UCSD-AML1 (cell line): ENCODE data around the gene LIPT1.
"Not testable (repeated sequence)": the region's sequence is repeated elsewhere in the genome, so short reads cannot be mapped to it uniquely, and the experiment has no call there.

Source experiments
- DNase-seq: peaks from one replicate; lab custom pipeline; 2025; ENCODE audit not compliant: unreplicated experiment; lab: John Stamatoyannopoulos, UW

LIPT1 gene

DNA sequence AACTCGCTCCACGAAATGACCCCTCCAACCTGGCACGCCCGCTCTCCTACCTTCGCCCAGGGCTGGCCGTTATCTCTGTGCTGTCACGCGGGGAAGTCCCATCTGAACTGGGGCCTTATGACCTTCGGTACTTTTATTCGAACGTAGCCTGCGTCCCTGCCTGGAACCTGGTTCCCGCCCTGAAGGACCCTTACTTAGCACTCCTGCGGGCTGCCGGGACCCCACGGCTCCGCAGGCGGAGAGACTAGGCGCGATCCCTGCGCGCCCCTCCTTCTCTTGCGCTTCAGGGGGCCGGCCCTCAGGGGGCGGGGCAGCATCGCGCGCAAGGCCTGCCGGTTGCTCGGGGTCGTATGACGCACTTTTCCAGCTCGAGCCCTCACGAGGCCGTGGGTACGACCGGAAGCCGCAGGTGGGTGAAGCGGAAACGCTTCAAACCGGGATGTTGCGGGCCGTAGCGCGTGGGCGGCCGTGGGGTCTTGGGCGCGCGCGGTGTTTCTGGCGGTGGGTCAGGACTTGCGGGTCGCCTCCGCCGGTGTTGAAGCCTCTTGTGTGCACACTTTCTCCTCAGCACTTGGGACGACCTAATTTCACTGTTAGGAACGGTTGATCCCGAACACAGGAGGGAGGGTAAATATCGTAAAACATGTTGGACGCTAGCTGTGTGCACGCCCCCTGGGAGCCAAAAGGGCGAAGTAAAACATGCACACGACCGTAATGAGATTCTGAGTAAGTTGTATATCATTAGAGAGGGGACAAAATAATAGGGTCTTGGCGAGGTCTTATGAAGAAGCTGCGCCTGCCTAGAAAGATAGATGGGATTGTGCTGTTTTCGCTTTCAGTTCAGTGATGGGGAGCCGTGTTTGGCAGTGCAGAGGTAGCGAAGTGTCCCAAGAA lies at the start of gene LIPT1, which contains the start of gene TSGA10:
LIPT1 (plus strand) TSS at position 325 of the 894 bp plus-strand sequence. CDS start 6,991 bp downstream, outside the sequence.
TSGA10 (minus strand) TSS at position 300 of the 894 bp plus-strand sequence. CDS start 45,503 bp downstream, outside the sequence.
- peak; percentile 89 for DNase-seq

DNA sequence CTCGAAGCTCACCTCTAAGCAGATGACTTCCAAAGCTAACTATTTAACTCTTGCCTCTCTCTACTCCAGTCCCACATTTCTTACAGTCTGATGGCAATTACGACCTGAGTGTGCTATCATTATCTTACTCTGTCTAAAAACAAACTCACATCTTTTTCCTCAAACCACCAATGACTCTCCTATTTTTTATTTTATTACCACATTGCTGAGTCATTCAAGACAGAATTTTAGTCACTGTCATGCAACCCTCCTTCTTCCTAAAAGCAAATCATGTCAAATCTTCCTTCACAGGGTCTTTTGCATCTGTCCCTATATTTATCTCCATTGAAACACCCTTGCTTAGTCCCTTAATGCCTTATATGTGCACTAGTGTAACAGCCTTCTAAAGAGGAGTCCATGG lies 47.9 kb upstream of the LIPT1 start:
- DNase-seq, result no peak

DNA sequence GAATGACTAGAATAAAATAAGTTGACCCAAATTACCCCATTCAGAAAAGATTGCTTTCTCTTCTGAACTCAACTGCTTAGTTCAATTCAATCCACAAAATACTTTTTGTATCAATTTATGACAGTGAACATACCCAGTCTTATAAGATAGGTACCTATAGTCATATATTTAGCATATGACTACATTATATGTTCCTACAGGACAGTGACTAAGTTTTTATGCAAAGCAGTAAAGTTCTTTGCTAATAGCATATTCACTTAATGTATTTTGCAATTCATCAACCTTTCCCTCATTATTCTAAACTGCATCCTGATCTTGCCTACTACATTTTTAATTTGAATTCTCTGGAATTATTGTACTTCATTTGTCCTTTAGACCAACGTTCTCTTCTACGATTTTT lies 43.5 kb upstream of the LIPT1 start:
- no peak for DNase-seq

DNA sequence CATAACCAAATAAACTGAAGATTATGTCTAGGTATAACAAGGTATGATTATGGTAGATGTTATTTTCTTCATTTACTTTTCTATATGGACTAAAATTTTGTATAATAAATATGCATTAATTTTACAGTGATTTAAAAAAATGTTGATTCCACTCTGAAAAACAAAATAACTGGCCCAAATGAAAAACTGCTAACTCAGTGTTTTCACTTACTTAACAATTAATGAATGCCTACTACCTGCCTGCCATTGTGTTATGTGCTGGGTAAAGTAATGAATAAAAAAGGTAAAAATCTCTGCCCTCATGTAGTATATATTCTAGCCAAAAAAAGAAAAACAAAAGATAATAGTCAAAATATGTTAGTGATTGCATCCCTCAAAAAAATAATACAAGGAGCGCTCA lies 42.8 kb upstream of the LIPT1 start:
- DNase-seq, result no peak

DNA sequence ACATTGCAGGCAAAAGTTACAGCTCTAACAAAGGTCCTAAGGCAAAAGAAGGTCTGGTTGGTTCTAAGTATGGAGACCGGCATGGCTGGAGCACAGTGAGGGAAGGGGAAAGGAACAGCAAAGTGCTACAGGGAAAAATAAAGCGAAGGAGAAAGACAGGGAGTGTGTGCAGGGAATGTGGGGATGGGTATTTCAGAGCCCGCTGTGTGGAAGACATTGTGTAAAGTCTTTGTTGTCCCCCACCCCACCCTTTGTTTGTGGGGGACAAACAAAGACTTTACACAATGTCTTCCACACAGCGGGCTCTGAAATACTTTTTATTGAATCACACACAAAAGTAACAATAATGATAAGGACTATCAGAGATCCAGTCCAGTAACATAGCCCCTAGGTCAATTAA lies 42.1 kb upstream of the LIPT1 start:
- no peak for DNase-seq

DNA sequence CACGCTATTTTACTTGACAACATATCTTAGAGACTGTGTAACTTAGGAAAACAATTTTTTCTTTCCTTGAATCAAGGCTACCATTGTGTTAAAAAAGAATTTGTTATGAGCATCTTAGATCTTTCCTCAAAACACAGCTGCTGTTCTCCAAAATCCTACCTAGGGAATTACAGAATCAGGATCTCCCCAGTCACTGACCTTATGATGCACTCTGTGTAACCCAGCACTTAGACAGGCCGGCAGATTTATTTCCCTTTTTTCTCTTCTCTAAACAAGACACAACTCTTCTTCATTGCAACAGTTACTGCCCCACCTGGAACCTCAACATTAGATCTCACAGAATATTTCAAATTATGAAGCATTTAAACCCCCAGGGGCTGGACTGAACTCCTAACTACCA lies 26.8 kb upstream of the LIPT1 start:
- DNase-seq, result no peak

DNA sequence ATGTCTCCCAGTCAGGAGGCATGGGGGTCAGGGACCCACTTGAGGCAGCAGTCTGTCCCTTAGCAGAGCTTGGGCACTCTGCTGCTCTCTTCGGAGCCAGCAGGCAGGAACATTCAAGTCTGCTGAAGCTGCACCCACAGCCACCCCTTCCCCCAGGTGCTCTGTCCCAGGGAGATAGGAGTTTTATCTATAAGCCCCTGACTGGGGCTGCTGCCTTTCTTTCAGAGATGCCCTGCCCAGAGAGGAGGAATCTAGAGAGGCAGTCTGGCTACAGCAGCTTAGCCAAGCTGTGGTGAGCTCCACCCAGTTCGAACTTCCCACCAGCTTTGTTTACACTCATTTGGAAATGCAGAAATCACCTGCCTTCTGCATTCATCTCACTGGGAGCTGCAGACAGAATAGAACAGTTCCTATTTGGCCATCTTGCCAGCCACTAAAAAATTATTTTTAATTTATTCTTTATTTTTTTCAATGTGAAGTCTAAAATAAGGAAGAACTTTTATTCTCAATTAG lies 19.7 kb upstream of the LIPT1 start:
- not testable (repeated sequence) for DNase-seq

DNA sequence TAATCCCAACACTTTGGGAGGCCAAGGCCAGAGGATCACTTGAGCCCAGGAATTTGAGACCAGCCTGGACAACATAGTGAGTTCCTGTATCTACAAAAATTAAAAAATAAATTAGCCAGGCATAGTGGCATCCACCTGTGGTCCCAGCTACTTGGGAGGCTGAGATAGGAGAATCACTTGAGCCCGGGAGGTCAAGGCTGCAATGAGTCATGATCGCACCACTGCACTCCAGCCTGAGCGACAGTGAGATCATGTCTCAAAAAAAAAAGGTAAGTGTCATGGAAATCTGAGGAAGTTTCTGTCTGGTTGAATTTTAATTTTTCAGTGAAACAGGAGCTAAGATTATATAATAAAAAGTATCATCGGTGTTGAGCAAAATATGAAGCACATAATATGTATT lies 15.8 kb upstream of the LIPT1 start:
- DNase-seq, result no peak

DNA sequence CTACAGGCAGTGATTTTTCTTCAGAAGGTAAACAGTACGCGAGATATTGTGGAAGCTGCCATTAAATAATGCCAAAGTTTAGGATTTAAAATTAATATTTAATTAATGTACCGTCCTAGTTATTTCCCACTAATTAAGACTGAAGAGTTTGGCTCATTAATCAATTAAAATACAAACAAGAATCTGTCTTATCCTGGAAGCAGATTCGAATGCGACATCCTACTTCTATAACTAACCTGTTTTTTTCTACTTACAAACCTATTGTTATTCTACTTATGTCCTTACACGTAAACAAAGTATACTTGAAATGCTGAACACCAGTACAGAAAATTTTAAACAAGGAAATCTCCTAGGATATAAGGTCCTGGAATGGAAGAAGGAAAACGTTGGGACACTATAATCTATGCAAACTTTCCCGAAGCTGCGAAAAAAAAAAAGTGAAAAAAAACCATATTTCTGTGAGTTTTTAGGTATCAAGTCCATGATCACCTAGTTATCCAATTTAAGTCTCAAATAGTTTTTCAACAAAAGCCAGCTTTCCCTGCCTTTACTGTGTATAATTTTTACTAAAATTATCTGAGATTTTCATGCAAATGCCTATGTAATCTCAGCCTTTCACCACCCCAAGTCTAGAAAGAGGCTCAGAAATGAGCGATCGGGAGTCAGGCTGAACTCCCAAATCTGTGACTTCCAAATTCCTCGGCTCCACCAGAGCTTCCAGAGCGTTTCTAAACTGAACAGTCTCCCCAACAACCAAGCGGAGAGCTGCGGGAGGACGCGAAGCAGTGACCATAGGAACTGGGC lies 14.5 kb upstream of the LIPT1 start:
- DNase-seq, result no peak

DNA sequence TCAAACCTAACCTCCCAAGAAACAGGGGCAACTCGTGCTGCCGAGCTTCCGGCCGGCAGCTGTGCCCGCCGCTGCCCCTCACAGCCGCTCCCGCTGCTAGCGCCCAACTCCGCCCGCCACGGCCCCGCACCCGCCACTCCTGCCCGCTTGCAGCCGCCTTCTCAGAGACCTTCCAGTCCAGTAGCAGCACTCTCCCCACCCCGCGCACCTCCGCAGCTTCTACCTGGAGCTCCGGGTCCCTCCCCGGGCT lies 14.0 kb upstream of the LIPT1 start:
- no peak for DNase-seq

DNA sequence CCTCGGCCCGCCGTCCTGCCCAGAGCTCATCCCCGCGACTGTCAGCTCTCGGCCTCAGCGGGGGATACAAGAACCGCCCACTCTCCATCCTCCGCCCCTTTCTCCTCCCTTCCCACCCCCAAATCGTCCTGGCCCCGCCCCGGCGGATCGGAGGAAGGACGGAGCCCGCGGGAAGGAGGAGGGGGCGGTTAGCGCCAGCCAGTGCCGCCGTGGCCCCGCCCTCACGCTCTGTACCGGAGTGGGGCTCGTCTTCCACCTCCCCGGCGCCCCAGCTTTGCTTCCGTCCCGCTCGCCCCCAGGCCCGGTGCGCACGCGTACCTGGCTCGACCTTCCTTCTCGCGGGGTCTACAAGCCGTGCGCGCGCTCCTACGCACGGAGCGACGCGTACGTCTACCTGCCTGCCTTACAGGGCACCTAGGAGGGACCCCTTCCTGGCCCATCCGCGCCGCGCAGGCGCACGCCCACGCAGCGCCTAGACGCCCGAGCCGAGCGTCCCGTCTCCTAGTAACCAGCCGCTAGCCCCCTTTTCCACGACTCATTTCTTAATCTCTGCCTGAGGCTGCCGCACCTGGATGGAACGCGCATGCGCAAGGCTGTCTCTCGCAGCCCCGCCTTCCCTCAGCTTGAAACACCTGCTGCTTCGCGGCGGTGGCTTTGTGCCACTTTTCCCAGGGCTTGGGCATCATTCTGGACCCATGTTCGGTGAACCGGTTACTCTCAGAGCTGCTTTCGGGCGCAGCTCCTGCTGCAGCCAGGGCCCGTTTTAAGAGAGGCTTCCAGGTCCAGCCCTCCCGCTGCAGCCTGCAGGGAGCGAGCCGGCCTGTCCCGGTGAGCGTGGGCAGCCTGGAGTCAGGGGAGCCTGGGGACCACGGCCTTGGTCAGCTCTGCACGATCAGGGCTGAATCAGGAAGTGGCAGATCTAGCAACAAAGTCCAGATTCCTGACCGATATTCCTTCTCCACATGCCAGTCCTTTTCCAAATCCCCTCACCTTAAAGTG lies 13.4 kb upstream of the LIPT1 start, which contains the start of gene C2orf15:
C2orf15 (plus strand) TSS at position 598 of the 999 bp plus-strand sequence. CDS start 8,852 bp downstream, outside the sequence.
- DNase-seq, result peak; percentile 87

DNA sequence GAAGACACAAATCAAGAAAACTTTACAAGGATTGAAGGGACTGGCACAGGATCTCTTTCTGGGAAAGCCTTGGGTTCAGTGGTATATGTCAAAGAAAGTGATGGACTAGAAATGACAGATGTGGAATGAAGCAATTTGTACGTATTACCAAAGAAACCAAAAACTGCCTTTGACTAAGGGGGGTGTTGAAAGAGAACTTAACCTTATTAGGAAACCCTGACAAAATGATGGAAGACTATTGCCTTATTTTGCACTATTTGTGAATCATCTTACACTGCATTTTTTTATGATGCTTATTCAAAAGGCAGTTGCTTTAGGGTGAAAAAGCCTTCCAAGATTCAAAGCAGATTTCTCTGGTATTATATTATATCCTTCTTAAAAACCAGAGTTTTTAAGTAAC lies 4.1 kb upstream of the LIPT1 start:
- no peak for DNase-seq

DNA sequence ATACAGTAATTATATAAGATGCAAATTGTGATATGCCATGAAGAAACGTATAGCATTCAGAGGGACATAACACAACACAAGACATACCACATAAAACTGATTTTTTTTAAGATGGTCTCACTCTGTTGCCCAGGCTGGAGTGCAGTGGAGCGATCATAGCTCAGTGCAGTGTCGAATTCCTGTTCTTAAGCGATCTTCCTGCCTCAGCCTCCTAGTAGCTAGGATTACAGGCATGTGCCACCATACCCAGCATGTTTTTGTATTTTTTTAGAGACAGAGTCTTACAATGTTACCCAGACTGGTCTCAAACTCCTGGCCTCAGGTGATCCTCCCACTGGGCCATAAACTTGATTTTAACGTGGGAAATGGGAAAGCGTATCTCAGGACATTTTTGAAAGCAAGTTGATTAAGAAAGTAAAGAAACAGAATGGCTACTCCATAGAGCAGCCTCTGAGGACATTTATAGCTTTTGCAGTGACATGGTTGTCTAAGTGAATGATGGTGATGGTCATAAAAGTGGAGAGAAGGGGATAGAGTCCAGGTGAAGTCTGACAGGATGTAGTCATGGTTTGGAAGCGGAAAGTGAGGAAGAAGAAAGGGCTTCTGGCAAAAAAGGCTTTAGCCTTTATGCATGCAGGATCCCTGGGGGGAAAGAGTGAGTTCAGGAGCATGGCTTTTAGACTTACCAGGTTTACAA lies 2.4 kb upstream of the LIPT1 start:
- no peak for DNase-seq

DNA sequence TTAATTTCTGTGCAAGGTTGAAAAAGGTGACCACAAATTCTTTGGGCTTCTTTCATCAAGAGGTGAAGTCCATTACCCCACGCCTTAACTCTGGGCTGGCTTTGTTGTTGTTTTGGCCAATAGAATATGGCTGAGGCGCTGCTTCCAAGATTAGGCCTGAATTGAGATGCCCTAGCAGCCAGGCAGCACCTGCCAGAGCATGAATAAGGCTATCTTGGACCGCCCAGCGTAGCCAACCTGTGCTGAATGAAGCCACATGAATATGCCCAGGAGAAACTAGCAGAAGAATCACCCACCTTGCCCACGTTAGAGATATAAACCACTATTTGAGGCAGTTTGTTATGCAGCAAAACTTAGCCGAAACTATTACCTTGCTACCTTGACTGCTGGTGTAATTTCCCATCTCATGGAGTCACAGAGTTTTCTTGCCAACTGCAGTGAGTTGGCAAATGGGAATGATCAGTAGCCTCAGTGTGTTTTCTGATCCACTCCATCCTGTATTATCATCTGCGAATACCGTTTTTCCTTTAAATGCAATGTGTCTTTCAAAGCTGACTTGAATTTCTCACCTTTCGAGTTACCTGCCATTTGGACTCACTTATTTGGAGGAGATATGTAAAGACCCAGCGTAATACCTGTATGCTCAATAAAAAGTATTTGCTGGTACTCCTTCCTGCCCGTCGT lies 704 bp upstream of the LIPT1 start:
- DNase-seq, result no peak

DNA sequence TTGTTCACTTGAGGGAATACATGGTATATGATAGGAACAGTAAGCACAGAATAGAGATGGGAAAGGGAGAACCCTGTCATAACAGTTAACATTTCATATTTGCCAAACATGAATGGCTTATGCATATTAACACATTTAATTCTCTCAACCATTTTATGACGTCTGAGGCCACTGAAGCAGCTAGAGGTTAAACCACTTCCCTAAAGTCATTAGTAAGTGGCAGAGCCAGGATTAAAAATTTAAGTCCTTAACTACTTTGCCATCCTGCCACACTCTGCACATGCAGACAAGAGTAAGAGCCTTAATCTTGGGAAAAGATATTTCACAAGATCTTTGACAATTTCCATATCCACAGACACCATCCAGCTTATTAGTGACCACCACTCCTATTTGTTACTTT lies 2.1 kb downstream of the LIPT1 start:
- DNase-seq, result no peak

DNA sequence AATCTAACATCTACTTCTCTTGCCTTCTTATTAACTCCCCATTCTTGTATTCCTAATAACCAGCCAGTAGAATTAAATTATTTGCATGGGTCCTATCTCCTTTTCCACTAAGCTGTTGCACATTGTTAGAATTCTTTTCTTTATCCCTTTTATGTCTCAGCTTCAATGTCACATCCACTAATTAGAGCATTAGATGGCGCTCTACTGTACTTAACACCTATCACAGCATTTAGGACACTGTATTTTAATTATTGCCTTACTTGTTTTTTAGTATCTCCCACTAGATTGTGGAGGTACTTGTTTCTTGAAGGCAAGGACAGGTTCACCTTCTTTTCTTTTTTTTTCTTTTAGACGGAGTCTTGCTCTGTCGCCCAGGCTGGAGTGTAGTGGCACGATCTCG lies 3.8 kb downstream of the LIPT1 start:
- no peak for DNase-seq

DNA sequence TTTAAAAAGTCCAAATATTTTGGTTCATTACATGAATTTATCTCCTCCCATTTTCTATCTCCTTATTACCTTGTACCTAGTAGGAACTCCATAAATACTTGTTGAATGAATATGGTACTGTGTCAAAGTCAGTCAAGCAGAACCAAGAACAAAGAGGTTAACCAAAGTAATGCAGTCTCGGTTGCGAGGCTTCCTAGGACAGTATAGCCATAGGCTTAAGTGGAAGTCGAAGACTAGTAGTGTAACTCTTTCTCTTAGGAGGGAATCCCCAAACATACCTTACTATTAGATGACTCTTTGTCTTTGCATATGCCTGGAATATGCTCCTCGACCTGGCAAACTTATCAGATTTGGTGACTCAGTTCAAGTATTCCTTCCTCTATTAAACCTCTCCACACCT lies 4.8 kb downstream of the LIPT1 start:
- no peak for DNase-seq

DNA sequence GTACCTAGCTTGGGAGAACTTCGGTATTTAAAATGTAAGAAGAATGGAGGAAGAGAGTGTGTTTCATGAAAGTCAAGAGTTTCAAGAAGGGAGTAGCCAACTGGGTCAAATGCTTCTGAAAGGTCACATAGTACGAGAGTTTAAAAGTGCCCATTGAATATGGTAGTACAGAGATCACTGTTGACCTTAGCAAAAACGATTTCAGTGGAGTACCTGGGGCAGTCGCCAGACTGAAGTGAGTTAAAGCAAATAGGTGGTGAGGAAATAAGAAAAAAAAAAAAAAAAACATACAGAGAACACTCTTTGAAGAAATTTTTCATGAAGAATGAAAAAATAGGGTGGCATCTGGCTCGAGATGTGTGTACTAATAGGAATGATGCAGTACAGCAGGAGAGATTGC lies 11.5 kb downstream of the LIPT1 start:
- no peak for DNase-seq

DNA sequence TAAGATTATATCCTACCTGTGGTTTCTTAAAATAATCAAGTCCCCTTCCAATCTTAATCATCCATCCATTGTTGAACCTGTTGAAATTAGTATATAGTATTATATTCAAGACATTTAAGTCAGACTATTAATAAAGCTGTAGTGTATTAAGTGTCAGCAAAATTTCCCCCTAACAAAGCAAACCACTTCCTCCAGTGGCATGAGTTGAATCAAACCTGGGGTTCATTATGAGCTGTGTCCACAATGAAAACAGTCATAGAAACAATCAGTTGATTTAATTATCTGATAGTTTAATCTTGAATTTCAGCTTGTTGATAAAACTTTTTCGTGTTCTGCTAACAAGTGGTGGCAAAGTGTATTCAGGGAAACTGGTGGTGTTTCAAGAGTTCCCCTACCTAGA lies 14.8 kb downstream of the LIPT1 start:
- DNase-seq, result no peak
